GM23338 (cell line): ENCODE measurements around the gene SORCS3. TPM values are rescaled to one million over a fixed set of nuclear protein-coding genes. Genes with fewer than 3 reads are reported as not detected.

Source experiments
- ATAC-seq: fragments of 200-7000 bp; cut with Tn5 transposase; 3 replicates; pipeline ENCODE4 v1.9.1; 2020
- DNase-seq: peaks from one replicate; pipeline ENCODE4 v3.0.0-alpha.2; 2015; ENCODE audit warnings: low spot score
- H2AFZ ChIP-seq: fragments of 200-600 bp; sonication (generic); 2 replicates; pipeline ENCODE4 v1.8.0; 2016; ENCODE audit warnings: antibody characterized with exemption, mild to moderate bottlenecking, moderate library complexity
- H3F3A ChIP-seq: fragments of 200-600 bp; sonication (generic); replicated peaks from 2 replicates; pipeline ENCODE4 v1.8.0; 2017; ENCODE audit warnings: antibody characterized with exemption, mixed run types, low read depth
- H3K27ac ChIP-seq: fragments of 200-600 bp; sonication (generic); 2 replicates; pipeline ENCODE4 v1.6.1; 2016; ENCODE audit warnings: low read depth
- H3K27me3 ChIP-seq: fragments of 200-600 bp; sonication (generic); 2 replicates; pipeline ENCODE4 v1.8.0; 2016; ENCODE audit warnings: mild to moderate bottlenecking, mixed run types, moderate library complexity; ENCODE audit not compliant: insufficient read depth
- H3K36me3 ChIP-seq: fragments of 200-600 bp; sonication (generic); 2 replicates; pipeline ENCODE4 v1.8.0; 2016; ENCODE audit warnings: mild to moderate bottlenecking; ENCODE audit not compliant: insufficient read depth
- H3K4me1 ChIP-seq: fragments of 200-600 bp; sonication (generic); 2 replicates; pipeline ENCODE4 v1.8.0; 2016; ENCODE audit warnings: mild to moderate bottlenecking, moderate library complexity; ENCODE audit not compliant: insufficient read depth
- H3K4me2 ChIP-seq: fragments of 200-600 bp; sonication (generic); 2 replicates; pipeline ENCODE4 v1.7.1; 2017; ENCODE audit warnings: mixed run types
- H3K4me3 ChIP-seq: fragments of 200-600 bp; sonication (generic); 2 replicates; pipeline ENCODE4 v1.6.1; 2016; ENCODE audit warnings: mixed run types
- H3K79me2 ChIP-seq: fragments of 200-600 bp; sonication (generic); replicated peaks from 2 replicates; pipeline ENCODE4 v1.8.0; 2017; ENCODE audit warnings: mild to moderate bottlenecking; ENCODE audit not compliant: insufficient read depth
- H3K9me2 ChIP-seq: fragments of 200-600 bp; sonication (generic); 2 replicates; pipeline ENCODE4 v1.8.0; 2017; ENCODE audit not compliant: insufficient read depth
- H4K20me1 ChIP-seq: fragments of 200-600 bp; sonication (generic); replicated peaks from 2 replicates; pipeline ENCODE4 v1.8.0; 2017; ENCODE audit warnings: mild to moderate bottlenecking; ENCODE audit not compliant: insufficient read depth
- H3K27ac Mint-ChIP-seq: 2 replicates; pipeline ENCODE4 v1.8.0; 2020; ENCODE audit warnings: inconsistent platforms, mild to moderate bottlenecking, moderate library complexity, mixed read lengths
- H3K27me3 Mint-ChIP-seq: 3 replicates; pipeline ENCODE4 v1.8.0; 2022; ENCODE audit warnings: low read depth, mild to moderate bottlenecking, moderate library complexity, mixed read lengths, inconsistent platforms; ENCODE audit not compliant: insufficient read depth, poor library complexity
- H3K36me3 Mint-ChIP-seq: 3 replicates; pipeline ENCODE4 v1.8.0; 2021; ENCODE audit warnings: low read depth, mild to moderate bottlenecking, inconsistent platforms, moderate library complexity, mixed read lengths
- H3K4me1 Mint-ChIP-seq: 3 replicates; pipeline ENCODE4 v1.8.0; 2020; ENCODE audit warnings: mild to moderate bottlenecking, inconsistent platforms, mixed read lengths
- H3K4me3 Mint-ChIP-seq: 3 replicates; pipeline ENCODE4 v1.8.0; 2021; ENCODE audit warnings: moderate library complexity, mild to moderate bottlenecking, inconsistent platforms, mixed read lengths
- H3K9me3 Mint-ChIP-seq: 3 replicates; pipeline ENCODE4 v1.8.0; 2020; ENCODE audit warnings: moderate library complexity, mild to moderate bottlenecking, inconsistent platforms, mixed read lengths
- CREB1 ChIP-seq: fragments of 250-450 bp; sonication (Bioruptor Pico); IDR thresholded peaks from 2 replicates; pipeline ENCODE4 v1.5.0; 2020; ENCODE audit warnings: low read depth, mild to moderate bottlenecking, moderate library complexity
- EZH2 ChIP-seq: fragments of 200-600 bp; sonication (generic); IDR thresholded peaks from one replicate; pipeline ENCODE4 v1.8.0; 2017; ENCODE audit warnings: antibody characterized with exemption, mild to moderate bottlenecking, low read depth; ENCODE audit not compliant: unreplicated experiment
- EZH2phosphoT487 ChIP-seq: fragments of 200-600 bp; sonication (generic); IDR thresholded peaks from one replicate; pipeline ENCODE4 v1.8.1; 2018; ENCODE audit warnings: antibody characterized with exemption; ENCODE audit not compliant: unreplicated experiment
- JUNB ChIP-seq: IDR thresholded peaks from one replicate; pipeline ENCODE4 v1.6.1; 2016; ENCODE audit warnings: antibody characterized with exemption; ENCODE audit not compliant: unreplicated experiment
- NANOG ChIP-seq: IDR thresholded peaks from 2 replicates; pipeline ENCODE4 v1.6.1; 2016; ENCODE audit warnings: antibody characterized with exemption, borderline replicate concordance
- POLR2AphosphoS5 ChIP-seq: IDR thresholded peaks from 2 replicates; pipeline ENCODE4 v1.6.1; 2016; ENCODE audit warnings: antibody characterized with exemption, low read depth
- STAT1 ChIP-seq: IDR thresholded peaks from one replicate; pipeline ENCODE4 v1.6.1; 2016; ENCODE audit warnings: antibody characterized with exemption; ENCODE audit not compliant: unreplicated experiment
- ZNF114 ChIP-seq: fragments of 250-450 bp; sonication (Bioruptor Pico); IDR thresholded peaks from 2 replicates; pipeline ENCODE4 v1.5.0; 2020; ENCODE audit warnings: mild to moderate bottlenecking, moderate library complexity
- ZNF331 ChIP-seq: fragments of 250-450 bp; sonication (Bioruptor Pico); IDR thresholded peaks from 2 replicates; pipeline ENCODE4 v1.5.0; 2020; ENCODE audit warnings: low read depth, mild to moderate bottlenecking, moderate library complexity
- polyA plus RNA-seq: library from polyadenylated mRNA; unstranded; fragments of >200 nt; fragmentation: Nextera tagmentation; extraction: Ambion mirVana; gene quantifications from 2 replicates; pipeline ENCODE4 v1.2.1, GENCODE V29; 2016
- total RNA-seq: library from RNA; depleted of rRNA; stranded (reverse); fragments of >200 nt; shearing (Covaris generic); gene quantifications from 2 replicates; pipeline ENCODE4 v1.2.3, GENCODE V29; 2014
- TF ChIP-seq, protein P1 (sequence below): IDR thresholded peaks from one replicate; pipeline ENCODE4 v1.6.1; 2018; ENCODE audit warnings: antibody characterized with exemption; ENCODE audit not compliant: unreplicated experiment
- TF ChIP-seq, protein P2 (sequence below): IDR thresholded peaks from 2 replicates; pipeline ENCODE4 v1.6.1; 2016; ENCODE audit warnings: antibody characterized with exemption
- TF ChIP-seq, protein P3 (sequence below): fragments of 250-450 bp; sonication (Bioruptor Pico); IDR thresholded peaks from 2 replicates; pipeline ENCODE4 v1.5.0; 2020; ENCODE audit warnings: mild to moderate bottlenecking, moderate library complexity
- TF ChIP-seq, protein P4 (sequence below), 2 experiments: fragments of 200-600 bp in 1 of 2; sonication (generic) in 1 of 2; conservative IDR thresholded peaks; 2 replicates each; pipeline versions ENCODE4 v1.5.1 to v1.6.1; 2016 to 2017; ENCODE audit warnings: antibody characterized with exemption in 2 of 2, low read depth in 2 of 2, mild to moderate bottlenecking in 2 of 2, moderate library complexity in 1 of 2

Gene SORCS3
- total and polyA plus RNA-seq, 2 experiments from 2014 or later: 0.37 to 1.4 TPM

DNA sequence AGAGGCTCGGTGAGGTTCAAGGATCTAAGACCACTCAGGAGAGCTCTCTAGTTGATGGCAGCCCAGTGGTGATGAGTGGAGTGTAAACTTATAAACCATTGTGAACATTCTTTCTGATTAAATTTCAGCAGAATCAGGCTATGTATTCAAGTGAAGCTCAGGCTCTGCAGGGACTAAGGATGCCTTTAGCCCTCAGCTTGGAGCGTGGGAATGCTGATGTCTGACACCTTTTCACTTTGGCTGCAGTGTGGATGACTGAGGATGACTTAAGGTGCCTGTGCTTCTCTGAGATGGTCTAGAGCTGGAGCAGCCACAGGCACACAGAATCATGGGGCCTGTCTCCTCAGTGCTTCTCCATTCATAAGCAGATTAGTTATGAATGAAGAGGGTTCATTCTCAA lies 150.4 kb downstream of the SORCS3 start:
- no peak for TF ChIP-seq EZH2phosphoT487
- TF ChIP-seq, protein P1, sequence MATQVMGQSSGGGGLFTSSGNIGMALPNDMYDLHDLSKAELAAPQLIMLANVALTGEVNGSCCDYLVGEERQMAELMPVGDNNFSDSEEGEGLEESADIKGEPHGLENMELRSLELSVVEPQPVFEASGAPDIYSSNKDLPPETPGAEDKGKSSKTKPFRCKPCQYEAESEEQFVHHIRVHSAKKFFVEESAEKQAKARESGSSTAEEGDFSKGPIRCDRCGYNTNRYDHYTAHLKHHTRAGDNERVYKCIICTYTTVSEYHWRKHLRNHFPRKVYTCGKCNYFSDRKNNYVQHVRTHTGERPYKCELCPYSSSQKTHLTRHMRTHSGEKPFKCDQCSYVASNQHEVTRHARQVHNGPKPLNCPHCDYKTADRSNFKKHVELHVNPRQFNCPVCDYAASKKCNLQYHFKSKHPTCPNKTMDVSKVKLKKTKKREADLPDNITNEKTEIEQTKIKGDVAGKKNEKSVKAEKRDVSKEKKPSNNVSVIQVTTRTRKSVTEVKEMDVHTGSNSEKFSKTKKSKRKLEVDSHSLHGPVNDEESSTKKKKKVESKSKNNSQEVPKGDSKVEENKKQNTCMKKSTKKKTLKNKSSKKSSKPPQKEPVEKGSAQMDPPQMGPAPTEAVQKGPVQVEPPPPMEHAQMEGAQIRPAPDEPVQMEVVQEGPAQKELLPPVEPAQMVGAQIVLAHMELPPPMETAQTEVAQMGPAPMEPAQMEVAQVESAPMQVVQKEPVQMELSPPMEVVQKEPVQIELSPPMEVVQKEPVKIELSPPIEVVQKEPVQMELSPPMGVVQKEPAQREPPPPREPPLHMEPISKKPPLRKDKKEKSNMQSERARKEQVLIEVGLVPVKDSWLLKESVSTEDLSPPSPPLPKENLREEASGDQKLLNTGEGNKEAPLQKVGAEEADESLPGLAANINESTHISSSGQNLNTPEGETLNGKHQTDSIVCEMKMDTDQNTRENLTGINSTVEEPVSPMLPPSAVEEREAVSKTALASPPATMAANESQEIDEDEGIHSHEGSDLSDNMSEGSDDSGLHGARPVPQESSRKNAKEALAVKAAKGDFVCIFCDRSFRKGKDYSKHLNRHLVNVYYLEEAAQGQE: no peak
- TF ChIP-seq CREB1 (CRISPR knock-in tag): no peak
- TF ChIP-seq, protein P2, sequence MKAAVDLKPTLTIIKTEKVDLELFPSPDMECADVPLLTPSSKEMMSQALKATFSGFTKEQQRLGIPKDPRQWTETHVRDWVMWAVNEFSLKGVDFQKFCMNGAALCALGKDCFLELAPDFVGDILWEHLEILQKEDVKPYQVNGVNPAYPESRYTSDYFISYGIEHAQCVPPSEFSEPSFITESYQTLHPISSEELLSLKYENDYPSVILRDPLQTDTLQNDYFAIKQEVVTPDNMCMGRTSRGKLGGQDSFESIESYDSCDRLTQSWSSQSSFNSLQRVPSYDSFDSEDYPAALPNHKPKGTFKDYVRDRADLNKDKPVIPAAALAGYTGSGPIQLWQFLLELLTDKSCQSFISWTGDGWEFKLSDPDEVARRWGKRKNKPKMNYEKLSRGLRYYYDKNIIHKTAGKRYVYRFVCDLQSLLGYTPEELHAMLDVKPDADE: no peak
- TF ChIP-seq, protein P3, sequence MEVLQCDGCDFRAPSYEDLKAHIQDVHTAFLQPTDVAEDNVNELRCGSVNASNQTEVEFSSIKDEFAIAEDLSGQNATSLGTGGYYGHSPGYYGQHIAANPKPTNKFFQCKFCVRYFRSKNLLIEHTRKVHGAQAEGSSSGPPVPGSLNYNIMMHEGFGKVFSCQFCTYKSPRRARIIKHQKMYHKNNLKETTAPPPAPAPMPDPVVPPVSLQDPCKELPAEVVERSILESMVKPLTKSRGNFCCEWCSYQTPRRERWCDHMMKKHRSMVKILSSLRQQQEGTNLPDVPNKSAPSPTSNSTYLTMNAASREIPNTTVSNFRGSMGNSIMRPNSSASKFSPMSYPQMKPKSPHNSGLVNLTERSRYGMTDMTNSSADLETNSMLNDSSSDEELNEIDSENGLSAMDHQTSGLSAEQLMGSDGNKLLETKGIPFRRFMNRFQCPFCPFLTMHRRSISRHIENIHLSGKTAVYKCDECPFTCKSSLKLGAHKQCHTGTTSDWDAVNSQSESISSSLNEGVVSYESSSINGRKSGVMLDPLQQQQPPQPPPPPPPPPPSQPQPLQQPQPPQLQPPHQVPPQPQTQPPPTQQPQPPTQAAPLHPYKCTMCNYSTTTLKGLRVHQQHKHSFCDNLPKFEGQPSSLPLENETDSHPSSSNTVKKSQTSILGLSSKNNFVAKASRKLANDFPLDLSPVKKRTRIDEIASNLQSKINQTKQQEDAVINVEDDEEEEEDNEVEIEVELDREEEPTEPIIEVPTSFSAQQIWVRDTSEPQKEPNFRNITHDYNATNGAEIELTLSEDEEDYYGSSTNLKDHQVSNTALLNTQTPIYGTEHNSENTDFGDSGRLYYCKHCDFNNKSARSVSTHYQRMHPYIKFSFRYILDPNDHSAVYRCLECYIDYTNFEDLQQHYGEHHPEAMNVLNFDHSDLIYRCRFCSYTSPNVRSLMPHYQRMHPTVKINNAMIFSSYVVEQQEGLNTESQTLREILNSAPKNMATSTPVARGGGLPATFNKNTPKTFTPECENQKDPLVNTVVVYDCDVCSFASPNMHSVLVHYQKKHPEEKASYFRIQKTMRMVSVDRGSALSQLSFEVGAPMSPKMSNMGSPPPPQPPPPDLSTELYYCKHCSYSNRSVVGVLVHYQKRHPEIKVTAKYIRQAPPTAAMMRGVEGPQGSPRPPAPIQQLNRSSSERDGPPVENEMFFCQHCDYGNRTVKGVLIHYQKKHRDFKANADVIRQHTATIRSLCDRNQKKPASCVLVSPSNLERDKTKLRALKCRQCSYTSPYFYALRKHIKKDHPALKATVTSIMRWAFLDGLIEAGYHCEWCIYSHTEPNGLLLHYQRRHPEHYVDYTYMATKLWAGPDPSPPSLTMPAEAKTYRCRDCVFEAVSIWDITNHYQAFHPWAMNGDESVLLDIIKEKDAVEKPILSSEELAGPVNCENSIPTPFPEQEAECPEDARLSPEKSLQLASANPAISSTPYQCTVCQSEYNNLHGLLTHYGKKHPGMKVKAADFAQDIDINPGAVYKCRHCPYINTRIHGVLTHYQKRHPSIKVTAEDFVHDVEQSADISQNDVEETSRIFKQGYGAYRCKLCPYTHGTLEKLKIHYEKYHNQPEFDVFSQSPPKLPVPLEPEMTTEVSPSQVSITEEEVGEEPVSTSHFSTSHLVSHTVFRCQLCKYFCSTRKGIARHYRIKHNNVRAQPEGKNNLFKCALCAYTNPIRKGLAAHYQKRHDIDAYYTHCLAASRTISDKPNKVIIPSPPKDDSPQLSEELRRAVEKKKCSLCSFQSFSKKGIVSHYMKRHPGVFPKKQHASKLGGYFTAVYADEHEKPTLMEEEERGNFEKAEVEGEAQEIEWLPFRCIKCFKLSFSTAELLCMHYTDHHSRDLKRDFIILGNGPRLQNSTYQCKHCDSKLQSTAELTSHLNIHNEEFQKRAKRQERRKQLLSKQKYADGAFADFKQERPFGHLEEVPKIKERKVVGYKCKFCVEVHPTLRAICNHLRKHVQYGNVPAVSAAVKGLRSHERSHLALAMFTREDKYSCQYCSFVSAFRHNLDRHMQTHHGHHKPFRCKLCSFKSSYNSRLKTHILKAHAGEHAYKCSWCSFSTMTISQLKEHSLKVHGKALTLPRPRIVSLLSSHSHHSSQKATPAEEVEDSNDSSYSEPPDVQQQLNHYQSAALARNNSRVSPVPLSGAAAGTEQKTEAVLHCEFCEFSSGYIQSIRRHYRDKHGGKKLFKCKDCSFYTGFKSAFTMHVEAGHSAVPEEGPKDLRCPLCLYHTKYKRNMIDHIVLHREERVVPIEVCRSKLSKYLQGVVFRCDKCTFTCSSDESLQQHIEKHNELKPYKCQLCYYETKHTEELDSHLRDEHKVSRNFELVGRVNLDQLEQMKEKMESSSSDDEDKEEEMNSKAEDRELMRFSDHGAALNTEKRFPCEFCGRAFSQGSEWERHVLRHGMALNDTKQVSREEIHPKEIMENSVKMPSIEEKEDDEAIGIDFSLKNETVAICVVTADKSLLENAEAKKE (CRISPR knock-in tag): no peak
- TF ChIP-seq ZNF114: no peak
- no peak for TF ChIP-seq POLR2AphosphoS5
- TF ChIP-seq, protein P4, sequence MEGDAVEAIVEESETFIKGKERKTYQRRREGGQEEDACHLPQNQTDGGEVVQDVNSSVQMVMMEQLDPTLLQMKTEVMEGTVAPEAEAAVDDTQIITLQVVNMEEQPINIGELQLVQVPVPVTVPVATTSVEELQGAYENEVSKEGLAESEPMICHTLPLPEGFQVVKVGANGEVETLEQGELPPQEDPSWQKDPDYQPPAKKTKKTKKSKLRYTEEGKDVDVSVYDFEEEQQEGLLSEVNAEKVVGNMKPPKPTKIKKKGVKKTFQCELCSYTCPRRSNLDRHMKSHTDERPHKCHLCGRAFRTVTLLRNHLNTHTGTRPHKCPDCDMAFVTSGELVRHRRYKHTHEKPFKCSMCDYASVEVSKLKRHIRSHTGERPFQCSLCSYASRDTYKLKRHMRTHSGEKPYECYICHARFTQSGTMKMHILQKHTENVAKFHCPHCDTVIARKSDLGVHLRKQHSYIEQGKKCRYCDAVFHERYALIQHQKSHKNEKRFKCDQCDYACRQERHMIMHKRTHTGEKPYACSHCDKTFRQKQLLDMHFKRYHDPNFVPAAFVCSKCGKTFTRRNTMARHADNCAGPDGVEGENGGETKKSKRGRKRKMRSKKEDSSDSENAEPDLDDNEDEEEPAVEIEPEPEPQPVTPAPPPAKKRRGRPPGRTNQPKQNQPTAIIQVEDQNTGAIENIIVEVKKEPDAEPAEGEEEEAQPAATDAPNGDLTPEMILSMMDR (conservative IDR thresholded peaks at IDR 0.05; ENCODE audit: low read depth in 2 of 2): no peak
- no peak for TF ChIP-seq JUNB
- no peak for TF ChIP-seq NANOG
- no peak for TF ChIP-seq EZH2
- TF ChIP-seq STAT1: no peak
- no peak for TF ChIP-seq ZNF331 (CRISPR knock-in tag)
- Histone ChIP-seq H3K4me2 (no peak overlapping the region), H3K4me1 (no peaks in the 10 kb centered on the region), H3K27me3 (no peaks in the 10 kb centered on the region), H3F3A (no peaks in the 10 kb centered on the region), H3K36me3 (no peaks in the 10 kb centered on the region), H2AFZ (no peak overlapping the region), H3K4me3 (no peak overlapping the region), H3K27ac (no peak overlapping the region), H3K9me2 (peaks cover 20% of the 10 kb centered on the region), H4K20me1 (no peaks in the 10 kb centered on the region), H3K79me2 (no peaks in the 10 kb centered on the region)
- no peak for DNase-seq
- Mint-ChIP-seq H3K36me3 (no peaks in the 10 kb centered on the region), H3K27me3 (no peaks in the 10 kb centered on the region), H3K4me3 (no peak overlapping the region), H3K4me1 (peaks cover 5% of the 10 kb centered on the region; the same call in 1 of the 3 replicates), H3K27ac (no peak overlapping the region), H3K9me3 (peaks cover 10% of the 10 kb centered on the region; the same call in 2 of the 3 replicates)
- ATAC-seq: no peak
